NB4 (cell line): ENCODE measurements around the gene BCL11B.

Source experiments
- DNase-seq: peaks from one replicate; pipeline ENCODE4 v3.0.0; 2010; ENCODE audit warnings: low read depth
- H3K4me3 ChIP-seq: one replicate; pipeline ENCODE4 v1.5.1; 2011; ENCODE audit warnings: mild to moderate bottlenecking, low read depth, low read length, moderate library complexity
- CTCF ChIP-seq: IDR thresholded peaks from one replicate; pipeline ENCODE4 v1.5.1; 2012; ENCODE audit warnings: low read depth, low read length
- MAX ChIP-seq: IDR thresholded peaks from 2 replicates; pipeline ENCODE4 v1.6.1; 2011; ENCODE audit warnings: low read depth, low read length
- MYC ChIP-seq: IDR thresholded peaks from 2 replicates; pipeline ENCODE4 v1.6.1; 2011; ENCODE audit warnings: low read depth, low read length
- POLR2A ChIP-seq: IDR thresholded peaks from 2 replicates; pipeline ENCODE4 v1.6.1; 2011; ENCODE audit warnings: mild to moderate bottlenecking; ENCODE audit not compliant: insufficient read length; ENCODE audit errors: extremely low read depth

BCL11B gene

GRCh38 chr14:99318091-99318958 lies 46.3 kb upstream of the BCL11B start:
- H3K4me3 ChIP-seq, result no peak overlapping the region
- no peak for TF ChIP-seq CTCF
- TF ChIP-seq MYC, result no peak
- TF ChIP-seq POLR2A, result no peak
- no peak for TF ChIP-seq MAX
- no peak for DNase-seq

GRCh38 chr14:99317231-99318090 lies 45.5 kb upstream of the BCL11B start:
- no peak for TF ChIP-seq MYC
- no peak for TF ChIP-seq MAX
- TF ChIP-seq CTCF, result no peak
- DNase-seq, result no peak
- H3K4me3 ChIP-seq, result no peak overlapping the region

DNA sequence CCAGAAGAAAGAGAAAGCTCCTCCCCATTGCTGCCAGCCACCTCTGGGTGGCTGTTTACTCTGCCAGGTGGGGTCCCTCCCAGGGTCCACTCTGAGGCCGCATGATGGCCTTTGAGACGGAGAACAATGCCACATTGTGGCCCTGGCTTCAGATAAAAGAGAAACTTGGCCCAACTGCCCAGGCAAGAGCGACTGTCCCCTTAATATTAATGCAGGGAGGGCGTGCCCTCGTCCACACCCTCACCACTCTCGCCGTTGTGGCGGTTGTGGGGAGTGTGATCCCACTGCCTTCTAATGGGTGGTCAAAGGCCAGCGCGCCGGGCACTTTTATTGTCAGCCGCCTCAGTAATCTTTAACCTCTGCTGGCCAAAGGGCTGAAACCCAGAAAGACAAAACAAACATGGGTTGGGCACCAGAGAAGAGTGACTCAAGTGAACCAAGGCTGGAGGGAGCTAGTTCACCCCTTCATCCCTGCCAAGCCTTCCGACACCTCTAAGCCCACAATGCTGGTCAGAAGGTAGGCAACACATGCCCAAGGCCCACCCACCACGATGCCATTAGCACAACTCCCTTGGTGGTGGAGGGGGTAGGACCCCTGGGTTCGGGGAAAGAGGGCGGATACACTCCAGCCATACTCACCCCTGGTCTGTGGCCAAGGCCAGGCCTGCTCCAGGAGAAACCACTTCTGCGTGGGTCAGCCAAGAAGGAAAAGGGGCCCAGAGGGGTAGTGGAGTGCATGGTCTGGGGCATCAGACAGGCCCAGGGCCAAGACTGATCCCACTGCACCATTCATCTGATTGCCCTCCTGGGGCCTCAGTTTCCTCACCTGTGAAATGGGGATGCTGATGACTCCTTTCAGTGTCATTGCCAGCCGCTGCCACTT lies 44.5 kb upstream of the BCL11B start:
- no peak for DNase-seq
- no peak overlapping the region for H3K4me3 ChIP-seq
- TF ChIP-seq MYC, result no peak
- no peak for TF ChIP-seq POLR2A
- no peak for TF ChIP-seq CTCF
- no peak for TF ChIP-seq MAX

GRCh38 chr14:99315197-99315596 lies 43.2 kb upstream of the BCL11B start:
- H3K4me3 ChIP-seq, result no peak overlapping the region
- TF ChIP-seq POLR2A, result no peak
- TF ChIP-seq CTCF, result no peak
- no peak for TF ChIP-seq MAX
- TF ChIP-seq MYC, result no peak
- DNase-seq, result peak; percentile 64

- TF ChIP-seq MAX (no peak), POLR2A (no peak), CTCF (no peak), MYC (no peak)
- DNase-seq, result no peak
- H3K4me3 ChIP-seq, result no peak overlapping the region
Observed at GRCh38 chr14:99314623-99315022, 42.6 kb upstream of the BCL11B start.
